Neutrophil (primary cell): ENCODE measurements around the gene HOXB3.

Source experiments
- H3K27ac ChIP-seq: fragments of 200-600 bp; sonication (generic); 2 replicates; pipeline ENCODE4 v1.5.1; 2016; ENCODE audit warnings: mild to moderate bottlenecking, moderate library complexity
- H3K27me3 ChIP-seq: fragments of 200-600 bp; sonication (generic); 2 replicates; pipeline ENCODE4 v1.6.0; 2016; ENCODE audit warnings: mild to moderate bottlenecking
- H3K36me3 ChIP-seq: fragments of 200-600 bp; sonication (generic); 2 replicates; pipeline ENCODE4 v1.5.1; 2017
- H3K4me1 ChIP-seq, 2 experiments: fragments of 200-600 bp in 1 of 2; sonication (generic) in 1 of 2; 1 replicate in 1 of 2; 2 replicates in 1 of 2; pipeline versions ENCODE4 v1.5.1 to v1.6.1; 2013 to 2016; ENCODE audit warnings: low read depth in 1 of 2, low read length in 1 of 2, mild to moderate bottlenecking in 1 of 2, moderate library complexity in 1 of 2; ENCODE audit not compliant: control insufficient read depth in 1 of 2, insufficient read depth in 1 of 2
- H3K4me3 ChIP-seq, 2 experiments: fragments of 200-600 bp in 1 of 2; sonication (generic) in 1 of 2; 1 replicate in 1 of 2; 2 replicates in 1 of 2; pipeline ENCODE4 v1.5.1; 2013 to 2016; ENCODE audit warnings: low read depth in 1 of 2, low read length in 1 of 2, mild to moderate bottlenecking in 1 of 2, moderate library complexity in 1 of 2
- H3K9me3 ChIP-seq: fragments of 200-600 bp; sonication (generic); 2 replicates; pipeline ENCODE4 v1.5.1; 2016
- CTCF ChIP-seq: fragments of 200-600 bp; sonication (generic); IDR thresholded peaks from 2 replicates; pipeline ENCODE4 v1.5.1; 2016; ENCODE audit warnings: antibody characterized with exemption

The HOXB3 gene

GRCh38 chr17:48591255-48592056 is 1.4 kb upstream of the HOXB3 start:
- no peak overlapping the region for H3K4me3 ChIP-seq
- no peak for TF ChIP-seq CTCF
- no peak overlapping the region for H3K27ac ChIP-seq
- no peaks in the 10 kb centered on the region for H3K36me3 ChIP-seq
- H3K27me3 ChIP-seq: peaks cover 100% of the 10 kb centered on the region
- H3K4me1 ChIP-seq: peaks cover 5 to 14% of the 10 kb centered on the region in 2 experiments
- H3K9me3 ChIP-seq: no peaks in the 10 kb centered on the region

- Histone ChIP-seq H3K36me3 (no peaks in the 10 kb centered on the region), H3K27ac (no peak overlapping the region), H3K9me3 (no peaks in the 10 kb centered on the region), H3K4me3 (no peak overlapping the region), H3K4me1 (peaks cover 12 to 21% of the 10 kb centered on the region in 2 experiments), H3K27me3 (peaks cover 100% of the 10 kb centered on the region)
- TF ChIP-seq CTCF: no peak
Observed at GRCh38 chr17:48590607-48591161, 643 bp upstream of the HOXB3 start.

- no peak for TF ChIP-seq CTCF
- no peak overlapping the region for H3K27ac ChIP-seq
- no peaks in the 10 kb centered on the region for H3K9me3 ChIP-seq
- H3K36me3 ChIP-seq: no peaks in the 10 kb centered on the region
- H3K4me1 ChIP-seq: peaks cover 21 to 30% of the 10 kb centered on the region in 2 experiments
- peaks cover 100% of the 10 kb centered on the region for H3K27me3 ChIP-seq
- H3K4me3 ChIP-seq: no peak overlapping the region
Observed at GRCh38 chr17:48589060-48589830, 796 bp downstream of the HOXB3 start.

GRCh38 chr17:48588528-48588927 is 1.5 kb downstream of the HOXB3 start:
- Histone ChIP-seq H3K4me1 (peaks cover 18 to 28% of the 10 kb centered on the region in 2 experiments), H3K36me3 (no peaks in the 10 kb centered on the region), H3K4me3 (no peak overlapping the region), H3K27me3 (peaks cover 100% of the 10 kb centered on the region), H3K9me3 (no peaks in the 10 kb centered on the region), H3K27ac (no peak overlapping the region)
- TF ChIP-seq CTCF: no peak

GRCh38 chr17:48588074-48588415 is 2.0 kb downstream of the HOXB3 start:
- Histone ChIP-seq H3K27ac (no peak overlapping the region), H3K27me3 (peaks cover 100% of the 10 kb centered on the region), H3K9me3 (no peaks in the 10 kb centered on the region), H3K4me1 (peaks cover 18 to 24% of the 10 kb centered on the region in 2 experiments), H3K4me3 (no peak overlapping the region), H3K36me3 (no peaks in the 10 kb centered on the region)
- TF ChIP-seq CTCF: no peak
